Natural killer cell (primary cell): Measurements from ENCODE around the gene TFAP2D. TPM values are rescaled to one million over a fixed set of nuclear protein-coding genes. Genes with fewer than 3 reads are reported as not detected.

Experiments
- ATAC-seq, 3 donors: fragments of 150-1000 bp in 2 of 3; fragments of 200-7000 bp in 1 of 3; cut with Tn5 transposase; 1 replicate in 1 of 3; 2 replicates in 2 of 3; pipeline ENCODE4 v1.10.0; 2021; ENCODE audit warnings: mild to moderate bottlenecking in 2 of 3, moderate library complexity in 2 of 3
- DNase-seq, 2 donors: peaks; one replicate each; pipeline versions ENCODE4 v3.0.0 to v3.0.0-alpha.2; 2013 to 2021; ENCODE audit warnings: mixed read lengths in 1 of 2
- H3K27ac ChIP-seq: one replicate; pipeline ENCODE4 v1.5.1; 2013; ENCODE audit warnings: mild to moderate bottlenecking, low read length
- H3K27me3 ChIP-seq: one replicate; pipeline ENCODE4 v1.6.1; 2013; ENCODE audit warnings: low read length; ENCODE audit not compliant: control insufficient read depth, insufficient read depth
- H3K36me3 ChIP-seq: one replicate; pipeline ENCODE4 v1.6.1; 2013; ENCODE audit warnings: low read length; ENCODE audit not compliant: control insufficient read depth, insufficient read depth
- H3K4me1 ChIP-seq: one replicate; pipeline ENCODE4 v1.6.1; 2013; ENCODE audit warnings: low read length; ENCODE audit not compliant: control insufficient read depth, insufficient read depth
- H3K4me3 ChIP-seq: one replicate; pipeline ENCODE4 v1.5.1; 2013; ENCODE audit warnings: low read length
- H3K9me3 ChIP-seq: one replicate; pipeline ENCODE4 v1.6.1; 2013; ENCODE audit warnings: low read length; ENCODE audit not compliant: control insufficient read depth, insufficient read depth
- H3K27ac Mint-ChIP-seq, 2 donors: one replicate each; pipeline ENCODE4 v1.8.0; 2022; ENCODE audit warnings: mild to moderate bottlenecking in 2 of 2, mixed read lengths in 2 of 2, moderate library complexity in 1 of 2
- H3K27me3 Mint-ChIP-seq, 2 donors: one replicate each; pipeline ENCODE4 v1.8.0; 2022; ENCODE audit warnings: low read depth in 2 of 2, mixed read lengths in 2 of 2
- H3K36me3 Mint-ChIP-seq: one replicate; pipeline ENCODE4 v1.8.0; 2022; ENCODE audit warnings: mixed read lengths
- H3K4me1 Mint-ChIP-seq, 2 donors: one replicate each; pipeline ENCODE4 v1.8.0; 2022; ENCODE audit warnings: mixed read lengths in 2 of 2
- H3K4me3 Mint-ChIP-seq: one replicate; pipeline ENCODE4 v1.8.0; 2022; ENCODE audit warnings: mild to moderate bottlenecking, moderate library complexity, mixed read lengths
- H3K9me3 Mint-ChIP-seq, 2 donors: one replicate each; pipeline ENCODE4 v1.8.0; 2022; ENCODE audit warnings: mixed read lengths in 2 of 2
- CTCF ChIP-seq: fragments of 200-600 bp; IDR thresholded peaks from one replicate; pipeline ENCODE4 v1.8.0; 2022; ENCODE audit warnings: antibody characterized with exemption
- WGBS: methylation state at CpG from one replicate; pipeline ENCODE4 v1.1.7; 2013; ENCODE audit warnings: missing lambda C conversion rate; ENCODE audit not compliant: insufficient coverage; 5-methylcytosine and 5-hydroxymethylcytosine counted together
- intact Hi-C: fragments of 100-400 bp; cut with micrococcal nuclease; formaldehyde crosslinking; loops from one replicate; pipeline ENCODE4 v1.14.2; 2022
- total RNA-seq, 4 donors: library from RNA; stranded (reverse); fragments of 120-200 nt in 1 of 4; gene quantifications; one replicate each; pipeline versions ENCODE4 v1.2.3 to v1.2.4, GENCODE V29; 2013 to 2022

Gene TFAP2D
- total RNA-seq, 3 donors from 2014 or later (not counting 1 experiment from before 2014, with no cell fraction given): not detected

GRCh38 chr6:50795574-50795973 lies 82.2 kb downstream of the TFAP2D start:
- H3K9me3 ChIP-seq: no peaks in the 10 kb centered on the region
- TF ChIP-seq CTCF: no peak
- DNase-seq: no peak
- peaks cover 0 to 2% of the 10 kb centered on the region in 2 donors for H3K27me3 Mint-ChIP-seq
- H3K27ac ChIP-seq: no peak overlapping the region
- H3K27me3 ChIP-seq: no peaks in the 10 kb centered on the region
- H3K4me3 Mint-ChIP-seq: no peak overlapping the region
- H3K4me3 ChIP-seq: no peak overlapping the region
- no peaks in the 10 kb centered on the region for H3K4me1 ChIP-seq
- H3K36me3 ChIP-seq: no peaks in the 10 kb centered on the region
- ATAC-seq: no peak
- peaks cover 2 to 7% of the 10 kb centered on the region in 2 donors for H3K9me3 Mint-ChIP-seq
- intact Hi-C loops: no loop called here
- 78% methylated on average over 3 of the region's 5 CpGs for WGBS
- H3K27ac Mint-ChIP-seq: no peak overlapping the region
- H3K36me3 Mint-ChIP-seq: no peaks in the 10 kb centered on the region
- no peaks in the 10 kb centered on the region for H3K4me1 Mint-ChIP-seq

DNA sequence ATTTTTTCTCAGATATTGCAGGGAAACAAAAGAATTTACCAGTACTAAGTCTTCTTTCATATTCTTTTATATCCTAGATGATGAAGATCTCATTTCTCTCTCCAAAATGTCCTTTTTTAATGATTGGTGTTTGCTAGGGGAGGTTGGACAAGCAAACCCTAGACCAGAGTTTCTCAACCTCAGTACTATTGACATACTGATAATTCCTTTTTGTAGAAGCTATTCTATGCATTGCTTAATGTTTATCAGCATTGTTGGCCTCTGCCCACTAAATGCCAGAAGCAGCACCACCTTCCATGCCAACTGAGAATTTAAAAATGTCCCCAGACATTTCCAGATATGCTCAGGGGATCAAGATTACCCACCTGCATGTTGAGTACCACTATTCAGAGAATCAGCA lies 91.0 kb downstream of the TFAP2D start:
- H3K9me3 ChIP-seq: no peaks in the 10 kb centered on the region
- Mint-ChIP-seq H3K36me3 (no peaks in the 10 kb centered on the region), H3K4me3 (no peak overlapping the region)

DNA sequence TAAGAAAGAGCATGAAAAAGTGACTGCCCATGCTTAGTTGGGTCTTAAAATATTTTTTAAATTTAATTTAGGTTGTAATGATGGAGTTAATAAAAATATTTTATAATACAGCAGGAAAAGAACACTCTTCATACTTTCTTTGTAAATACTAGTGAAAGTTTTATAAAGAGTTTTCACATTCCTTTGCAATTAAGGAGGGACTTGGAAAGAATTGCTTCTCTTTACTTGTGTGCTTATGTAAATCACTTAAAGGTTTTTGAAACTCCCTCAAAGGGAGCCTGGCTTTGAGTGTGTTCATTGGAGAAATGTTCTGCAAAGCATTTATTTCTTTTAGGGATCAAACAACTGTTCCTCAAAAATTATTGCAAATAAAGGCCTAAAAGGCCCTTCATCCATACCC lies 93.7 kb downstream of the TFAP2D start:
- H3K27me3 ChIP-seq: no peaks in the 10 kb centered on the region
- intact Hi-C loops: no loop called here
- no peaks in the 10 kb centered on the region for H3K27me3 Mint-ChIP-seq
- no peaks in the 10 kb centered on the region for H3K36me3 Mint-ChIP-seq
- no peak for TF ChIP-seq CTCF
- H3K27ac Mint-ChIP-seq: no peak overlapping the region
- H3K4me3 ChIP-seq: no peak overlapping the region
- DNase-seq (no peak), ATAC-seq (no peak)
- no peaks in the 10 kb centered on the region for H3K9me3 ChIP-seq
- no peaks in the 10 kb centered on the region for H3K36me3 ChIP-seq
- H3K4me3 Mint-ChIP-seq: no peak overlapping the region
- no peaks in the 10 kb centered on the region for H3K4me1 Mint-ChIP-seq
- H3K9me3 Mint-ChIP-seq: peaks cover 2% of the 10 kb centered on the region in 2 donors
- H3K4me1 ChIP-seq: no peaks in the 10 kb centered on the region
- no peak overlapping the region for H3K27ac ChIP-seq

More for the DNA sequence above, 91.0 kb downstream of the TFAP2D start:
- no peak overlapping the region for H3K27ac Mint-ChIP-seq
- Histone ChIP-seq H3K27me3 (no peaks in the 10 kb centered on the region), H3K4me1 (no peaks in the 10 kb centered on the region), H3K36me3 (no peaks in the 10 kb centered on the region), H3K27ac (no peak overlapping the region), H3K4me3 (no peak overlapping the region)
- no peaks in the 10 kb centered on the region for H3K4me1 Mint-ChIP-seq
- ATAC-seq (no peak), DNase-seq (no peak)
- intact Hi-C loops: no loop called here
- H3K27me3 Mint-ChIP-seq: no peaks in the 10 kb centered on the region
- no peak for TF ChIP-seq CTCF
- H3K9me3 Mint-ChIP-seq: peaks cover 2% of the 10 kb centered on the region in 2 donors

DNA sequence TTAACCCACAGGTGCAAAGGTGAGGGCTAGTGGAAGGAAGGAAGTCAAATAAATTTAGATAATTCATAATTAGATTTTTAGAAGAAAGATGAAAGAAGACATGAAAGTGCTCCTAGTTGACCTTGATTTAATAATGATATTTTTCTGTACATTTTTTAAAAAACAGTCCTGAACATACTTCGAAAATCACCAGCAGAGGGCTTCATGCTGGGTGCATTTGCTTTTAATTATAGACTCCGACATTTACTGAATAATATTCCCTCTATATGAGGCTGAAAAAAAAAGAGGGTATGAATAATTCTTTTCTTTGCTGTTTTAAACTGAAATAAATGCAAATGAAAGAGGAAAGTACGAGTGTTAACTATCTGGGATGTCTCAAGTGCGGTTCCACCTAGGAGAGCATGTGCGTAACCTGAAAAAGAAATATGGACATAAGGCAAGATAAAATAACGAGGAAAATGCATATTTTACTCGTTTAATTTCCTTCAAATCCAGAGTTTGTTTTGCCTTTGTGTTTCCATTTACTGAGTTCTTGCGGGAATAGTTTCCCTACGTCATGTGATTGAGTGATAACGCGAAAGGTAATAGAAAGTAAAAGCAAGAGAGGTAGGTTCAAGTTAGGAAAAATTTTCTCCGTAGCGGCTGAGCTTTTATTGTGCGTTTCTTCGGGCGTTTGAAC lies 102.2 kb downstream of the TFAP2D start:
- 6% methylated on average over 11 of the region's 16 CpGs for WGBS
- Mint-ChIP-seq H3K4me3 (peak overlapping the region; percentile 79), H3K9me3 (peaks cover 2 to 3% of the 10 kb centered on the region in 2 donors), H3K27ac (no peak overlapping the region), H3K27me3 (peaks cover 27 to 52% of the 10 kb centered on the region in 2 donors), H3K36me3 (no peaks in the 10 kb centered on the region), H3K4me1 (peaks cover 0 to 16% of the 10 kb centered on the region in 2 donors)
- DNase-seq (no peak), ATAC-seq (no peak)
- Histone ChIP-seq H3K9me3 (no peaks in the 10 kb centered on the region), H3K27ac (no peak overlapping the region), H3K27me3 (peaks cover 30% of the 10 kb centered on the region), H3K4me3 (peak overlapping the region; percentile 35), H3K36me3 (no peaks in the 10 kb centered on the region), H3K4me1 (no peaks in the 10 kb centered on the region)
- TF ChIP-seq CTCF: no peak
- intact Hi-C loops: no loop called here
